Stomach (tissue), 9 donors: ENCODE data around the gene SRGAP2C. TPM values are rescaled to one million over a fixed set of nuclear protein-coding genes. Genes with fewer than 3 reads are reported as not detected.
A peak's percentile ranks its signal among the peaks of the same experiment; 100 is the strongest.
"Not testable (repeated sequence)": the region's sequence is repeated elsewhere in the genome, so short reads cannot be mapped to it uniquely, and the experiment has no call there.

ENCODE experiments used
- DNase-seq, 2 donors: peaks; one replicate each; pipeline versions ENCODE4 v3.0.0 to v3.0.0-alpha.2; 2013 to 2019
- H3K27ac ChIP-seq, 5 donors: fragments of 200-600 bp in 4 of 5; sonication (generic) in 4 of 5; one replicate each; pipeline ENCODE4 v1.5.1; 2013 to 2019; ENCODE audit warnings: mild to moderate bottlenecking in 1 of 5, moderate library complexity in 1 of 5
- H3K27me3 ChIP-seq, 3 donors: fragments of 200-600 bp; sonication (generic); one replicate each; pipeline ENCODE4 v1.5.1; 2017 to 2019; ENCODE audit warnings: mixed run types in 1 of 3
- H3K36me3 ChIP-seq, 4 donors: fragments of 200-600 bp; sonication (generic); 1 replicate in 3 of 4; 2 replicates in 1 of 4; pipeline ENCODE4 v1.5.1; 2016 to 2019
- H3K4me1 ChIP-seq, 4 donors: fragments of 200-600 bp; sonication (generic); one replicate each; pipeline ENCODE4 v1.5.1; 2016 to 2019
- H3K4me3 ChIP-seq, 4 donors: fragments of 200-600 bp; sonication (generic) in 3 of 4; one replicate each; pipeline ENCODE4 v1.5.1; 2016 to 2019; ENCODE audit warnings: mild to moderate bottlenecking in 1 of 4
- H3K9me3 ChIP-seq, 4 donors: fragments of 200-600 bp; sonication (generic); one replicate each; pipeline ENCODE4 v1.5.1; 2016 to 2019
- WGBS, 5 donors: extraction: QIAGEN DNeasy Blood & Tissue Kit in 3 of 5; methylation state at CpG; one replicate each; pipeline versions ENCODE4 v1.1.5 to v1.1.7; 2013 to 2018; 5-methylcytosine and 5-hydroxymethylcytosine counted together
- intact Hi-C: fragments of 100-400 bp; cut with DNase I; formaldehyde crosslinking; loops from one replicate; pipeline ENCODE4 v1.15.1; 2023; ENCODE audit warnings: low total_unique reads
- polyA plus RNA-seq, 3 donors: library from polyadenylated mRNA; stranded (reverse); fragments of 200-250 nt; gene quantifications; one replicate each; pipeline ENCODE4 v1.2.3, GENCODE V29; 2013
- total RNA-seq, 5 donors: library from RNA; depleted of rRNA; stranded (reverse); fragments of >200 nt; gene quantifications; one replicate each; pipeline versions ENCODE4 v1.1.0 to v1.2.3, GENCODE V29; 2014 to 2016
- donor health status: healthy with polysubstance abuse.
- donor health status: Bipolar disorder and iron deficiency.
- donor health status: healthy.

SRGAP2C gene
- total and polyA plus RNA-seq, 8 donors = 2.3 to 17.6 (median 4.4) TPM

- DNase-seq, H3K4me3 ChIP-seq, intact Hi-C loops, H3K36me3 ChIP-seq, H3K27ac ChIP-seq, H3K9me3 ChIP-seq, H3K27me3 ChIP-seq, H3K4me1 ChIP-seq: not testable (repeated sequence)
- WGBS, 5 donors = 89 to 100% (median 97%) methylated on average over 1 to 3 of the region's 8 CpGs
These were observed 21.3 kb downstream of the SRGAP2C start for GRCh38 chr1:121205786-121206711.

DNA sequence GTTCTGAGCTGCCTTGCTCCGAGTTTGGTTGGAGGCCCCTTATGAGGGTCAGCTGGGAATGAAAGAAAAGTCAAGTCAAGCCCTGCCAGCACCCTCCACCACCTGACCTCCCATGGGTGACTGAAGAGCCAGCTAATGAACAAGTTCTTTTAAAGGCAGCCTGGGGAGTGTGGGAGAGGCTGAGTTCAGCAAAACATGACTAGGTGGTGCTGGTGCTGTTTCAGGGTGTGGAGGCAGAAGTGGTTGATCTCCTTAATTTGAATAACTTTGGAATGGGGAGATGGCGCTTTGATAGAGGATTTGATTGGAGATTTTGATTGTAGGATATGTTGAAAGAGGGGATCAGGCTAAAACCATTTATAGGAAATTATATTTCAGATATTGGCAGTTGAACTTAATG, 22.6 kb downstream of the SRGAP2C start:
- H3K4me1 ChIP-seq, H3K27ac ChIP-seq, H3K36me3 ChIP-seq, H3K27me3 ChIP-seq, H3K9me3 ChIP-seq, intact Hi-C loops, H3K4me3 ChIP-seq: not testable (repeated sequence)
- DNase-seq = peak in 1 of 2 donors; percentile 0
- 90 to 100% (median 95%) methylated on average over 1 of the region's 2 CpGs for WGBS, 5 donors

DNA sequence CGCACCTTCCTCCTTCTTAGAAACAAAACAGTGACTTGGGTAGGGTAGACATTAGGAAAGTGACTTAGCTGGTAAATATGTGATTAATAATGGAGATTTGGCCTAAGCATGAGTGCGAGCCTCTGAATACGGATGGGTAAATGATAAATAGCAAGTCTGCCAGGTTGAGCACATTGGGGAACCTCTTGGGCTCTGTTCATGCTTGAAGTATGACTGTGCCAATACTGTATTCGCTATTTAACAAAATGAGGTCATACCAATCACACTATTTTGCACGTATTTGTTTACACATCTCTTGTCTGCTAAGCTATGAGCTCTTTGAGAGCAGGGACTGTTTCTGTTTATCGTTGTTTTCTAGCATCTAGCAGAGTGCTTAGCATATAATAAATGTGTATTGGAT, 23.6 kb downstream of the SRGAP2C start:
- H3K27me3 ChIP-seq, H3K36me3 ChIP-seq, H3K4me1 ChIP-seq, H3K9me3 ChIP-seq, H3K4me3 ChIP-seq, DNase-seq, intact Hi-C loops, H3K27ac ChIP-seq: not testable (repeated sequence)
- WGBS, 5 donors = 62 to 84% (median 73%) methylated on average over 3 to 5 of the region's 6 CpGs

DNA sequence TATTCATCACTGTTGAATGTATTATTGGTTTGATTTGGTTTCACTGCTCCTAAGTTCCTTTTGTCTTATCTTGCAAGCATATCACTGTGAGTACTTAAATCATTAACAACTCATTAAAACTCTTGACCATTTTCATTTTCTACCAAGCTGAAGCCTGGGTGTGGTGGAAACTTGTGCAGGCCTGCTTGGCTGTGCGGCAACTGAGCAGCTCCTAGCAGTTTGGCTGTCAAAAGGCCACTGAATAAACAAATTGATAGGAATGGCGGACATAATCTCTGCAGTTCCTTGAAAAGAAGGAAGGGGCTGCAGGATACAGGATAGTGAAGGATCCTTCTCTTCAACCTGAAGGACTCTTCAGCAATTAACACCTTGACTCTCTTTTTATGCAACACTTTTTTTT, 26.0 kb downstream of the SRGAP2C start:
- peak in 1 of 2 donors; percentile 25 for DNase-seq
- H3K27ac ChIP-seq, H3K4me3 ChIP-seq, intact Hi-C loops, H3K36me3 ChIP-seq, H3K9me3 ChIP-seq, H3K27me3 ChIP-seq, H3K4me1 ChIP-seq: not testable (repeated sequence)
- 34 to 65% (median 50%) methylated on average over 2 of the region's 2 CpGs; no CpG with 5 or more reads in 2 of the 5 donors for WGBS, 5 donors

- H3K27me3 ChIP-seq, H3K36me3 ChIP-seq, H3K27ac ChIP-seq, intact Hi-C loops, H3K4me3 ChIP-seq, H3K9me3 ChIP-seq, H3K4me1 ChIP-seq: not testable (repeated sequence)
- peak; percentile 7 to 62 for DNase-seq
- 44 to 60% (median 57%) methylated on average over 1 to 7 of the region's 9 CpGs; no CpG with 5 or more reads in 2 of the 5 donors for WGBS, 5 donors
These were observed 28.7 kb downstream of the SRGAP2C start for GRCh38 chr1:121213491-121213890.

GRCh38 chr1:121214544-121215156, 29.9 kb downstream of the SRGAP2C start:
- DNase-seq, H3K4me1 ChIP-seq, H3K36me3 ChIP-seq, H3K27me3 ChIP-seq, H3K9me3 ChIP-seq, H3K4me3 ChIP-seq, H3K27ac ChIP-seq, intact Hi-C loops: not testable (repeated sequence)
- WGBS, 5 donors = no CpG with 5 or more reads among the region's 5 CpGs

GRCh38 chr1:121215699-121216417, 31.1 kb downstream of the SRGAP2C start:
- H3K36me3 ChIP-seq, H3K27me3 ChIP-seq, H3K9me3 ChIP-seq, H3K4me1 ChIP-seq, intact Hi-C loops, H3K27ac ChIP-seq, DNase-seq, H3K4me3 ChIP-seq: not testable (repeated sequence)
- WGBS, 5 donors = 47 to 88% (median 85%) methylated on average over 1 of the region's 1 CpG; no CpG with 5 or more reads in 1 of the 5 donors

DNA sequence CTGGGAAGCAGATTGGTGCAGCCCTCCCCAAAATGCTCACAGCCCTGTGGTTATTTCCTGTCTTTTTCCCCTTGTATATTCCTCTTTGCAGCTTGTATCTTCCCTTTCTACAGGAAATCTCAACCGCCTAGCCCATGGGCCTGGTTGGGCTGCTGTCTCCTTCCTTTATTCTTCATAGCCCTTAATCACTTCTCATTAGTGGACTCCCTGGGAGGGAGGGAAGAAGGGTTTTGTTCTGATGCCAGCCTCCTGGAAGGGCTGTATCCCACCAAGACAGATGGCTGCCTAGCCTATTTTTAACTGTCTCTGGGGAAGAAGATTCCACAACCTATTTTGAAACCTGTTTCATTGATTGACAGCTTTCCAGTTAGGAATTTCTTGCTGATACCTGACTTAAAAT, 31.9 kb downstream of the SRGAP2C start:
- DNase-seq, H3K27ac ChIP-seq, intact Hi-C loops, H3K27me3 ChIP-seq, H3K4me3 ChIP-seq, H3K9me3 ChIP-seq, H3K36me3 ChIP-seq, H3K4me1 ChIP-seq: not testable (repeated sequence)
- 100% methylated on average over 1 of the region's 1 CpG; no CpG with 5 or more reads in 4 of the 5 donors for WGBS, 5 donors

GRCh38 chr1:121221770-121222169, 37.0 kb downstream of the SRGAP2C start:
- H3K36me3 ChIP-seq, H3K27ac ChIP-seq, H3K4me1 ChIP-seq, DNase-seq, H3K27me3 ChIP-seq, intact Hi-C loops, H3K9me3 ChIP-seq, H3K4me3 ChIP-seq: not testable (repeated sequence)
- WGBS, 5 donors = 58 to 100% (median 88%) methylated on average over 1 of the region's 1 CpG

GRCh38 chr1:121224714-121225113, 39.9 kb downstream of the SRGAP2C start:
- 8 to 43% (median 16%) methylated on average over 3 of the region's 4 CpGs; no CpG with 5 or more reads in 1 of the 5 donors for WGBS, 5 donors
- intact Hi-C loops, H3K27ac ChIP-seq, DNase-seq, H3K36me3 ChIP-seq, H3K9me3 ChIP-seq, H3K27me3 ChIP-seq, H3K4me3 ChIP-seq, H3K4me1 ChIP-seq: not testable (repeated sequence)

DNA sequence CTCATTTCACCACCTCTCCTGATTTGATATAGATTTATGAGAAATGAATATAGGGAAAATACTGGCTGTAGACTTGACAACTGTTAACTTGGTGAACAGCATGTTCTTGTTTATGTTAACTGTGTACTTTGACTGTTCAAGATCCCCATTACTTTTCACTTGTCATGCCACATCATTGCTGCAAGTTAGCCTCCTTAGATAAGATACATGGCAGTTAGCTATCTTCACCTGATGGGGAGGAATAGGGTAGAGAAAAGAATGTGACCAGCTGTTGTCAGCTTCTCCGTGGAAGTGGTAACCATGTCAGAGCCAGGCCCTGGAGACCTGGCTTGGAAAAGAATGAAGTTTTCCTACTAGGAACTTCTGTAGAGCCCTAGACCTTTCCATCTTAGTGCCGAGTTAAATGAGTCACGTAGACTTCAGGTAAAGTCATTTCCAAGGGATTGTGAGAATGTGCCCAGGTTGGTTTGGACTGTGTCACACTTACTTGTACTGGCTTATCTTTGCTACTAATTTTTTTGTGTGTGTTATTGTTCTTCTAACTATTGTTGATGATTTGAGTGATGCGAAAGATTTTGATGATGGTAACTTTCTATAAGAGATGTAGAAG, 41.6 kb downstream of the SRGAP2C start:
- DNase-seq, H3K9me3 ChIP-seq, intact Hi-C loops, H3K27ac ChIP-seq, H3K4me3 ChIP-seq, H3K27me3 ChIP-seq, H3K4me1 ChIP-seq, H3K36me3 ChIP-seq: not testable (repeated sequence)
- WGBS, 5 donors = 85 to 100% (median 96%) methylated on average over 2 of the region's 4 CpGs
